Smooth muscle cell of the brain vasculature (primary cell): Measurements from ENCODE around the gene BLOC1S1.

Source experiments
- DNase-seq: peaks from one replicate; pipeline ENCODE4 v3.0.0-alpha.2; 2012; ENCODE audit warnings: low read depth, low spot score

The BLOC1S1 gene

DNA sequence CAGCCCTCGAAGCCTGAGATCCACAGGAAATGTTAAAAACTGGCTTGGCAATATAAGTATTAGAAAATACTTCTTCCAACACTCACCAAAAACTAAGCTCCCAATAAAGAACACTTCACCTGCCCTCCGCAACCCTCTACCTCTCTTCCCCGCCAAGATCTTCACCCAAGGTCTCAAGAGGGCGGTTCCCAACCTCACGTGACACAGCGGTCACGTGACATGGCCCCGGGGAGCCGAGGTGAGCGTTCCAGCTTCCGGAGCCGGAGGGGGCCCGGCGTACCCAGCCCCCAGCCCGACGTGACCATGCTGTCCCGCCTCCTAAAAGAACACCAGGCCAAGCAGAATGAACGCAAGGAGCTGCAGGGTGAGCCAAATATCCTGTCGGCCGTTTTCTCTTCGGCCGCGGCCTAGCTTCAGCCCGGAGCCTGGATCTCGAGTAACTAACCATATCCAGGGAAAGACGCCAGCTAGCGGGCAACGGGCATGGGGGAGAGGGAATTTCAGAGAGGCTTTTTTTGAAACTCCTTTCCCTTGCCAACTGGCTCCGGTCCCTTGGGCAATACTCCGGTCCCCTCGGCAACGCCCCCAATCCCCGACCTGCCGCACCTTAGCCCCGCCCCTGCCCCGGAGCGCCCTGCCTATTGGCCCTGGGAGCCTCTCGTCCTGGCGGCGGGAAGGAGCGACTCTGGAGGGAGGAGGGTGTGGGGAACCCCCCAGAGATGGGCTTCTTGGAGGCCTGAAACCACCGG is at the start of gene BLOC1S1:
Gene BLOC1S1 (plus strand): TSS at position 214 of the 749 bp plus-strand sequence. CDS start 6 bp downstream, at position 220.
- peak; percentile 92 for DNase-seq

GRCh38 chr12:55666508-55666907 is 49.3 kb upstream of the BLOC1S1 start:
- no peak for DNase-seq

- DNase-seq: no peak
Observed at GRCh38 chr12:55670276-55670675, 45.6 kb upstream of the BLOC1S1 start.

DNA sequence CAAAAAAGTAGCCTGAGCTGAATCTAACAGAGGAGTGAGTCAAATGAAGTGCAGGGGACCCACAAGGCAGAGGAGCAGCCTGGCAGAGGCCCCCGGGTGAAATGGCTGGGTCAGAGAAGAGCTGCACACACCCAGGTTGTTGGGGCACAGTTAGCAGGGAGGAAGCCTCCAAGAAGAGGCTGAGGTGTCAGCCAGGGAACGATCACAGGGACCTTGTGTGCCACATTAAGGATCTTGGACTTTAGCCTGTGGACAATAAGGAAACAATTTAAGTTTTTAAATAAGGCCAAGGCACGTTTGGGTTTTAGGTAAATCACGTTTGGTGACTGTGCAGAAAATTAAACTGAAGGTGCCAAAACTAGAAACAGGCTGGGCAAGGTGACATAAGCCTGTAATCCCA is 44.1 kb upstream of the BLOC1S1 start:
- no peak for DNase-seq

DNA sequence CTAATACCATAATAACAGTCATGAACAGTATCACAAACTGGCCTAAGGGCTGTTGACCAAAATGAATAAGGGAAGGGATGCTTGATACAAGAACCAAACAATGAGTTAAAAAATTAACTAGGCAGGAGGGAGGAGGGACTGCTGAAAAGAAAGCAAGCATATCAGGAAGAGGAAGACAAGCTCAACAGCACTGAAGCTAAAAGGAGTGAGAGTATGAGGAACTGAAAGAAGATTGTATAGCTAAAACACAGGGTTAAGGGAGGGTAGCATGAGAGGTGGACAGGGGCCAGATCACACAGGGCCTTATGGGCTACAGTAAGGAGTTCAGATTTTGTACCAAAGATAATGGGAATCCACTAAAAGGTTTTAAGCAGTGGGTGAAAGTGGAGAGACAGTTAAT is 42.2 kb upstream of the BLOC1S1 start:
- no peak for DNase-seq

DNA sequence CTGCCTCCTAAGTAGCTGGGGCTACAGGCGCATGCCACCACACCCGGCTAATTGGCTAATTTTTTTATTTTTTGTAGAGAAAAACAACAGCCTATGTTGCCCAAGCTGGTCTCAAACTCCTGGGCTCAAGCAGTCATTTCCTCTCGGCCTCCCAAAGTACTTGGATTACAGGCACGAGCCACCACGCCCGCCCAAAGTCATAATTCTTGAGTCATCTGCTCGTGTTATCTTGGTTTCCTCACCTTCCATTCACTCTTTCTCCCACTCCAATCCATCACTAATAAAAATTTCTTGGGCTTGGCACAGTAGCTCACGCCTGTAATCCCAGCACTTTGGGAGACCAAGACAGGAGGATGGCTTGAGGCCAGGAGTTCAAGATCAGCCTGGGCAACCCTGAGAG is 40.2 kb upstream of the BLOC1S1 start:
- DNase-seq: no peak

GRCh38 chr12:55676707-55677106 is 39.1 kb upstream of the BLOC1S1 start:
- no peak for DNase-seq

DNA sequence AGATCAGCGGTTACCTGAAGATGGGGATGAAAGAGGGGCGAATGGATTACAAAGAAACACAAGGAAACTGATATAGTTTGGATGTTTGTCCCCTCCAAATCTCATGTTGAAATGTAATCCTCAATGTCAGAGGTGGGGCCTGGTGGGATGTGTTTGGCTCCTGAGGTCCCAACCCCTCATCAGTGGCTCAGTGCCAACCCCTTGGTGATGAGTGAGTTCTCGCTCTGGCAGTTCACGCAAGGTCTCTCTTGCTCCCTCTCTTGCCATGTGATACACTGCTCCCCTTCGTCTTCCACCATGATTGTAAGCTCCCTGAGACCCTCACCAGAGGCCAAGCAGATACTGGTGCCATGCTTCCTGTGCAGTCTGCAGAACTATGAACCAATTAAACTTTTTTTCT is 36.2 kb upstream of the BLOC1S1 start:
- no peak for DNase-seq

GRCh38 chr12:55681142-55682077 is 34.4 kb upstream of the BLOC1S1 start:
- DNase-seq: peak; percentile 24

DNA sequence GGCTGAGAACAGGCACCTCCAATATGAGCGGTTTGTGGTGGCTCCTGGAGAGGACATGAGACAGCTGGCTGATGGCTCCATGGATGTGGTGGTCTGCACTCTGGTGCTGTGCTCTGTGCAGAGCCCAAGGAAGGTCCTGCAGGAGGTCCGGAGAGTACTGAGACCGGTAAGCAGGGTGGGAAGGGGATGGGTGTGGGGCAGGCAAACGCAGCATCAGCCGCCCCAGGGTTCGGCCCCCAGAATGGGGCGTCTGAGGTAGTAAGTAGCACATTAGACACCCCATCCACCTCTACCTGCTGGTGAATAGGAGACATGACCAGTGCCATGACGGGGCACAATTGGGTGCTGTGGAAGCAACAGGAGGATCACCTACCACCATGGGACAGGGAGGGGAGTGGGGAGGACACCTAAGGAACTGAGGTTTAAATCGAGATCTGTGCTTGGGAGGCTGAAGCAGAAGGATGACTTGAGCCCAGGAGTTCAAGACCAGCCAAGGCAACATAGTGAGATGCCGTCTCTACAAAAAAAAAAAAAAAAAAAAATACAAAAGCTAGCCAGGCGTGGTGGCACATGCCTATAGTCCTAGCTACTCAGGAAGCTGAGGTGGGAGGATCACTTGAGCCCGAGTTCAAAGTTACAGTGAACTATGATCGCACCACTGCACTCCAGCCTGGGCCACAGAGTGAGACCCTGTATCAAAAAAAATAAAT is 33.6 kb upstream of the BLOC1S1 start:
- no peak for DNase-seq

GRCh38 chr12:55683676-55684075 is 32.2 kb upstream of the BLOC1S1 start:
- DNase-seq: no peak

- no peak for DNase-seq
Observed at GRCh38 chr12:55684761-55685370, 31.0 kb upstream of the BLOC1S1 start.

DNA sequence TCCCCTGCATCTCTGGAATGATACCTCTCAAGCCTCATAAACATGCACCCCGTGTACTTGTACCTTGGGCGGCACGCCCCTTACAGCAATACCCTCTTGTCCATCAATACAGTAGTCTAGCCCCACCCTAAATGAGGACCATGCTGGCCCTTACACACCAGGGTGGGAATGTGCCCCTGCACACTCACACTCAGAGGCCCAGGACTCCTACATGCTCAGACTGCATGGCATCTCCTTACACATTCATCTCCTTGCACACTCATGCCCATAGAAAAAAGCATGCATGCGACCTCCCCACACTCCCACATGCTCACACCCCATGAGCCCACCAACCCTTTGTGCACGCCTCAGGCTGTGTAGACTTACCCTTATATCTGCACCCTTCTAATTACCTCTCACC is 30.2 kb upstream of the BLOC1S1 start:
- no peak for DNase-seq

DNA sequence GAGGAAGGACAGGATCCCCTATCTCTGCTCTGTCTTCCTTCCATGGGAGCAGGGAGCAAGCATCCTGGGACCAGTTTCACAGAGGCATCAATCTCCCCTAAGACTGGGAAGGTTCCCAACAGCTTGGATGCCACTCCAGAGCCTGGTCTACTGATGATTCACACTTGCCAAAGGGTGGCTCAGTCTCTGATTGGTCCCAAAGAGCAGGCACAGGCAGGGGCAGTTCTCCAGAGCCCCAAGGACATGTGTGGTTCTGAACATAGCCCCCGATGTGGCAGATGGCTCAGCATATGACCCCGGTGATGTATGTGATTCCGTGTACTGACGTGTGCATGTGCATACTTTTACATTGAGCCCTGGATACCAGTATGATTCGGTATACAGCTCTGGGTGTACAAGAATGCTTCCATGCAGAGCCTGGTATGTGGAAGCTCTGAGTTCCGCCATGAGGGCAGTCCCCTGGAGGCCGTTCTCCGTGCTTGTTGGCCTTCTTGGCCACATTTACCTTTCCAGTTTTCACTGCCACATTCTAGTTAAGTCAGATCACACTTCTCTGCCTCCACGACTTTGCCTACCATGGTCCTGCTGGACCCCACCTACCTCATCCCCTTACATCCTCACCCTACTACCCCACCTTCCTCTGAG is 29.4 kb upstream of the BLOC1S1 start:
- no peak for DNase-seq

GRCh38 chr12:55687746-55688145 is 28.1 kb upstream of the BLOC1S1 start:
- DNase-seq: no peak

GRCh38 chr12:55688716-55689655 is 26.9 kb upstream of the BLOC1S1 start:
- DNase-seq: no peak

DNA sequence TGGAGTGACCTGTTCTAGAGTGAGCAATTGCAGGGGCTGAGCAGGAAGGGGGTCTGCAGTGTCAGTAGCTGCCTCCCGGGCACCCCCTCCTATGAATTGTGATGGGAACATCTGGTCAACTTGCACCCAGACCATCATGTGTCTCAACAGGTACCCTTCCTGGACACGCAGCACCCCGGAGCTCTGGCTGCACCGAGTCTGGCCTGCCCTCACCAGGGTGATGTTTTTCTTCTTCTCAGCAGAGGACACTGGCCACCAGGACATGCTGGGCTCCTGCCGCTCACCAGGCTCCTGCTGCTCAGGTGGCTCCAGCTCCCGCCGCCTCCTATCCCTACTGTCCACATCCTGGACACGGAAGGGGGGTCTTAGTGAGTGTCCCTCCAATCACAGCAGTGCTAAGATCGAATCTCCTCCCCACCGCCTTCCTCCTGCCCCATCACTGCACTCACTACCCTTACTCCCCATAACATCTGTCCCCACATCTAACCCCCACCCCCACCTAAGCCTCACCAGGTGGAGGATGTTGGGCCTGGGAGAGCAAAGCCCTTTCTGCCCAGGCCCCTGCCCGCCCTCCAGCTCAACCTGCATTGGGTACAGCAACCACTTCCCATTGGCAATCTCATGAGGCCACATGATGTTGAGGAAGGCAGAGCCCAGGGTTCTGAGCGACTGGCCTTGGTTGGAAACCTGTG is 23.1 kb upstream of the BLOC1S1 start:
- no peak for DNase-seq

DNA sequence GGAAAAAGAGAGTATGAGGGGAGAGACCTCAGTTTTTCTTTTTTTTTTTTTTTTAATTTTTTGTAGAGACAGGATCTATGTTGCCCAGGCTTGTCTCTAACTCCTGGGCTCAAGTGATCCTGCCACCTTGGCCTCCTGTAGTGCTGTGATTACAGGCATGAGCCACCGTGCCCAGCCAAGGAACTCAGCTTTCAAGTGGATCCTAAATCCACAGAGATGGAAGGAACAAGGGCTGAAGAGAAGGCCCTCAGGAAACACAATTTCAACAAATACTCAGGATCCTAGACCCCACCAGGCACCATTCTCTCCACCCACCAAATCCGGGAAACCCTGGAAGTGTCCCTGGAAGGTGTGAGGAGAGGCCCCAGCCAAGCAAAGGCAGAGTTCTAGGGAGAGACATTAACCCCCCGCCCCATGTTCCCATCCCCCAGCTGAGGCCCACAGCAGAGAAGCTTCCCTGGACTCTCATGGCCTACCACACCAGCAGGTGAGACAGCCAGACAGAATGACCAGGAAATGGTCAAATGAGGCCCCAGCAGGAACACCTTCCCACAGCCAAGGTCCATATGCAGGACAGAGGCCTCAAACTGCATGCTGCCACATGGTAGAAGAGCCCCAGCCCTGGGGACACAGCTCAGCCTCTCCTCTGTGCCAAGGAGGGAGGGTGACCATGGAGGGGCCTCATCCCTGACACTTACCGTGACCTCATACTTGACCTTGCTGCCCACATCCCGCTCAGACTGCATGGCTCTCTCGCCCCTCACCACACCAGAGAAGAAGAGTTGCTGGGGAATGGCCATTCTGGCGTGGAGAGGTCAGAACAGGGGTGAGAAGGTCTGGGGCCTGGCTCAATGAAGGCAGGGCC is 22.3 kb upstream of the BLOC1S1 start:
- no peak for DNase-seq

DNA sequence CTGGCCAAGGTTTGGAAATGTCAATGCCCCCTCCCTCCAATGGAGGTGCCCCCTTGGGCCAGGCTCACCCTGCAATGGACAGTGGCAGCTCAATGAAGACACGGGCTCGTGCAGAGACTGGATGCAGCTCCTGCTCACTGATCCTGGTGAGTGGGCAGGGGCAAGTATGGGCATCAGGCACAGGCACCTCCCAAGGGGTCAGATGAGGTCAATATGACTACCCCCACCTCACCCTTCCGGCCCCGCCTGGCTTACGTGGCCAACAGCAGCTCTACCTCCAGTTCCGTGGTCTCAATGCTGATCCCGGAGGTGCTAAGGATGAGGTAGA is 21.7 kb upstream of the BLOC1S1 start:
- no peak for DNase-seq
